Ectodermal cell (in vitro differentiated cells): ENCODE results near the gene MEOX2.

Experiments
- H3K27ac ChIP-seq: 2 replicates; pipeline ENCODE4 v1.7.0; 2013; ENCODE audit warnings: mild to moderate bottlenecking, low read depth, low read length; ENCODE audit not compliant: insufficient read depth, poor library complexity, severe bottlenecking
- H3K27me3 ChIP-seq: 2 replicates; pipeline ENCODE4 v1.7.0; 2013; ENCODE audit warnings: mild to moderate bottlenecking, low read length; ENCODE audit not compliant: insufficient read depth, control insufficient read depth, poor library complexity, severe bottlenecking
- H3K36me3 ChIP-seq: one replicate; pipeline ENCODE4 v1.7.0; 2013; ENCODE audit warnings: low read length; ENCODE audit not compliant: control insufficient read depth, insufficient read depth
- H3K4me1 ChIP-seq: one replicate; pipeline ENCODE4 v1.7.0; 2013; ENCODE audit warnings: low read length; ENCODE audit not compliant: control insufficient read depth, insufficient read depth
- H3K4me3 ChIP-seq: 2 replicates; pipeline ENCODE4 v1.7.0; 2013; ENCODE audit warnings: low read depth, low read length, control low read depth; ENCODE audit not compliant: insufficient read depth
- H3K9me3 ChIP-seq: 2 replicates; pipeline ENCODE4 v1.7.0; 2013; ENCODE audit warnings: mild to moderate bottlenecking, low read length, moderate library complexity; ENCODE audit not compliant: control insufficient read depth
- WGBS, 2 experiments: methylation state at CpG; one replicate each; pipeline ENCODE4 v1.1.7; 2013; ENCODE audit warnings: missing lambda C conversion rate in 2 of 2; 5-methylcytosine and 5-hydroxymethylcytosine counted together

The MEOX2 gene

GRCh38 chr7:15602236-15602635, 84.2 kb downstream of the MEOX2 start:
- H3K27me3 ChIP-seq: no peaks in the 10 kb centered on the region
- H3K4me3 ChIP-seq: no peak overlapping the region
- H3K36me3 ChIP-seq: no peaks in the 10 kb centered on the region
- no peak overlapping the region for H3K27ac ChIP-seq
- WGBS, 2 experiments: 83% methylated on average over 1 of the region's 1 CpG; no CpG with 5 or more reads in 1 of the 2 experiments
- H3K4me1 ChIP-seq: no peaks in the 10 kb centered on the region
- no peaks in the 10 kb centered on the region for H3K9me3 ChIP-seq

- 86 to 94% methylated on average over 1 of the region's 1 CpG for WGBS, 2 experiments
- H3K9me3 ChIP-seq: no peaks in the 10 kb centered on the region
Measured at GRCh38 chr7:15601175-15601574, 85.3 kb downstream of the MEOX2 start.

GRCh38 chr7:15600298-15600697, 86.2 kb downstream of the MEOX2 start:
- H3K36me3 ChIP-seq: no peaks in the 10 kb centered on the region
- 84 to 88% methylated on average over 3 of the region's 4 CpGs for WGBS, 2 experiments
- no peak overlapping the region for H3K27ac ChIP-seq
- no peak overlapping the region for H3K4me3 ChIP-seq
- no peaks in the 10 kb centered on the region for H3K4me1 ChIP-seq
- H3K9me3 ChIP-seq: no peaks in the 10 kb centered on the region
- H3K27me3 ChIP-seq: no peaks in the 10 kb centered on the region

More at GRCh38 chr7:15601175-15601574, 85.3 kb downstream of the MEOX2 start:
- Histone ChIP-seq H3K4me3 (no peak overlapping the region), H3K27me3 (no peaks in the 10 kb centered on the region), H3K27ac (no peak overlapping the region), H3K4me1 (no peaks in the 10 kb centered on the region), H3K36me3 (no peaks in the 10 kb centered on the region)

- Histone ChIP-seq H3K36me3 (no peaks in the 10 kb centered on the region), H3K4me1 (no peaks in the 10 kb centered on the region), H3K4me3 (no peak overlapping the region), H3K27me3 (no peaks in the 10 kb centered on the region), H3K9me3 (no peaks in the 10 kb centered on the region), H3K27ac (no peak overlapping the region)
- 86% methylated on average over 5 of the region's 5 CpGs for WGBS, 2 experiments
Measured at GRCh38 chr7:15594461-15594860, 92.0 kb downstream of the MEOX2 start.

- Histone ChIP-seq H3K36me3 (no peaks in the 10 kb centered on the region), H3K4me1 (no peaks in the 10 kb centered on the region), H3K27me3 (no peaks in the 10 kb centered on the region), H3K9me3 (no peaks in the 10 kb centered on the region), H3K4me3 (no peak overlapping the region), H3K27ac (no peak overlapping the region)
- WGBS, 2 experiments: 92 to 93% methylated on average over 3 of the region's 3 CpGs
Measured at GRCh38 chr7:15593382-15593781, 93.1 kb downstream of the MEOX2 start.

GRCh38 chr7:15586266-15586665, 100.2 kb downstream of the MEOX2 start:
- WGBS, 2 experiments: 94% methylated on average over 4 of the region's 4 CpGs

GRCh38 chr7:15584575-15584974, 101.9 kb downstream of the MEOX2 start:
- WGBS, 2 experiments: 94 to 96% methylated on average over 3 of the region's 3 CpGs
- H3K9me3 ChIP-seq: no peaks in the 10 kb centered on the region
- H3K27me3 ChIP-seq: no peaks in the 10 kb centered on the region
- H3K4me3 ChIP-seq: no peak overlapping the region
- no peaks in the 10 kb centered on the region for H3K36me3 ChIP-seq
- no peaks in the 10 kb centered on the region for H3K4me1 ChIP-seq
- H3K27ac ChIP-seq: no peak overlapping the region

More at GRCh38 chr7:15586266-15586665, 100.2 kb downstream of the MEOX2 start:
- no peaks in the 10 kb centered on the region for H3K9me3 ChIP-seq
- H3K36me3 ChIP-seq: no peaks in the 10 kb centered on the region
- no peak overlapping the region for H3K27ac ChIP-seq
- no peaks in the 10 kb centered on the region for H3K4me1 ChIP-seq
- H3K27me3 ChIP-seq: no peaks in the 10 kb centered on the region
- H3K4me3 ChIP-seq: no peak overlapping the region

- H3K9me3 ChIP-seq: no peaks in the 10 kb centered on the region
- 91 to 98% methylated on average over 1 of the region's 1 CpG for WGBS, 2 experiments
- no peaks in the 10 kb centered on the region for H3K27me3 ChIP-seq
- no peak overlapping the region for H3K4me3 ChIP-seq
- H3K27ac ChIP-seq: no peak overlapping the region
- no peaks in the 10 kb centered on the region for H3K36me3 ChIP-seq
- no peaks in the 10 kb centered on the region for H3K4me1 ChIP-seq
Measured at GRCh38 chr7:15582773-15583172, 103.7 kb downstream of the MEOX2 start.

GRCh38 chr7:15581352-15581951, 105.0 kb downstream of the MEOX2 start:
- no peak overlapping the region for H3K4me3 ChIP-seq
- H3K36me3 ChIP-seq: no peaks in the 10 kb centered on the region
- no peak overlapping the region for H3K27ac ChIP-seq
- H3K9me3 ChIP-seq: no peaks in the 10 kb centered on the region
- no peaks in the 10 kb centered on the region for H3K4me1 ChIP-seq
- H3K27me3 ChIP-seq: no peaks in the 10 kb centered on the region
- 92 to 96% methylated on average over 2 of the region's 3 CpGs for WGBS, 2 experiments

- no peak overlapping the region for H3K27ac ChIP-seq
- H3K9me3 ChIP-seq: no peaks in the 10 kb centered on the region
- no peaks in the 10 kb centered on the region for H3K27me3 ChIP-seq
- no peaks in the 10 kb centered on the region for H3K36me3 ChIP-seq
- H3K4me3 ChIP-seq: no peak overlapping the region
- H3K4me1 ChIP-seq: no peaks in the 10 kb centered on the region
- 94 to 98% methylated on average over 3 of the region's 3 CpGs for WGBS, 2 experiments
Measured at GRCh38 chr7:15580604-15581351, 105.7 kb downstream of the MEOX2 start.
